ENCODE measurements around the gene ADARB1. TPM values are rescaled to one million over a fixed set of nuclear protein-coding genes. Genes with fewer than 3 reads are reported as not detected.

ADARB1 gene
- polyA plus RNA-seq, 1 of the 3 experiments (the other 2 are of a cell fraction): 7.8 TPM

DNA sequence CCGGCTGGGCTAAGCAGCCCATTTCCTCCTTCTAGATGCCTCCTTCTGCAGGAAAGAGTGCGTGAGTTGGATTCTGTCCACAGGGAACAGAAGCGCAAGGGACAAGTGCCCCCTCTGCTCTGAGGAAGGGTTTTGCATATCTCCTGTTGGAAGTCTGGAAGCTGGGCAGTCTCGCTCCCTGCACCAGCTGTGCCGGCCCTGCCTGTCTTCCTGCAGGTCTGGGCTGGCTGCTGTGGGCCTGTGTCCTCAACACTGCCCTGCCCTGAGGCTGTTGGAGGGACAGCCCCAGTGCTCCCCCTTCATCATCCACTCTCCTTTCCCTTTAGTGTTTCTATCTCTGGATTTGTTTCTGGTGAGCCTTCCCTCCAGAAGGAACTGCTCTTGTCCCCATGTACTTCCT lies 21.8 kb downstream of the ADARB1 start:
- no peaks in the 10 kb centered on the region for H3K9me3 ChIP-seq
- H3K4me3 ChIP-seq (ENCODE audit: low read depth in 2 of 2, low read length in 1 of 2): no peak overlapping the region
- WGBS (ENCODE audit: low lambda C conversion rate): no CpG with 5 or more reads among the region's 5 CpGs
- H3K27ac ChIP-seq (ENCODE audit: low read depth in 2 of 2, low read length in 1 of 2): peak overlapping the region in 1 of 2 experiments; percentile 94; a peak in 2 of 4 replicates
- H3K36me3 ChIP-seq (replicated peaks in 1 of 2; ENCODE audit: control insufficient read depth in 1 of 2, insufficient read depth in 2 of 2, low read length in 1 of 2): no peaks in the 10 kb centered on the region
- H4K20me1 ChIP-seq (ENCODE audit: insufficient read depth): no peaks in the 10 kb centered on the region
- H3F3A ChIP-seq (replicated peaks; ENCODE audit: insufficient read depth): no peaks in the 10 kb centered on the region
- ChIA-PET CTCF (interaction anchor here (0.8 to 8.3 kb wide), 6 partner anchors 17 to 146 kb away, joined by 3 to 78 read pairs (median 5); no protein-coding TSS in a partner anchor), POLR2A (no interaction called here)
- no peak for TF ChIP-seq FOXJ3 (CRISPR knock-in tag; IDR thresholded peaks at IDR 0.05)
- peak; percentile 9; the same call in 1 of the 2 replicates for TF ChIP-seq GATA2 (CRISPR knock-in tag; IDR thresholded peaks at IDR 0.05)
- H3K4me1 ChIP-seq (ENCODE audit: control insufficient read depth in 1 of 2, insufficient read depth in 2 of 2, low read depth in 1 of 2, low read length in 1 of 2): peaks cover 10 to 60% of the 10 kb centered on the region in 2 experiments; a peak in 3 of 4 replicates
- no peak overlapping the region for H3K9ac ChIP-seq
- DNase-seq: peak; percentile 65
- H3K9me2 ChIP-seq: no peaks in the 10 kb centered on the region
- no peak overlapping the region for H2AFZ ChIP-seq (ENCODE audit: low read depth)
- peaks cover 14% of the 10 kb centered on the region for H3K79me2 ChIP-seq (ENCODE audit: insufficient read depth)
- no peaks in the 10 kb centered on the region for H3K27me3 ChIP-seq (ENCODE audit: insufficient read depth)
- H3K4me2 ChIP-seq: no peak overlapping the region

DNA sequence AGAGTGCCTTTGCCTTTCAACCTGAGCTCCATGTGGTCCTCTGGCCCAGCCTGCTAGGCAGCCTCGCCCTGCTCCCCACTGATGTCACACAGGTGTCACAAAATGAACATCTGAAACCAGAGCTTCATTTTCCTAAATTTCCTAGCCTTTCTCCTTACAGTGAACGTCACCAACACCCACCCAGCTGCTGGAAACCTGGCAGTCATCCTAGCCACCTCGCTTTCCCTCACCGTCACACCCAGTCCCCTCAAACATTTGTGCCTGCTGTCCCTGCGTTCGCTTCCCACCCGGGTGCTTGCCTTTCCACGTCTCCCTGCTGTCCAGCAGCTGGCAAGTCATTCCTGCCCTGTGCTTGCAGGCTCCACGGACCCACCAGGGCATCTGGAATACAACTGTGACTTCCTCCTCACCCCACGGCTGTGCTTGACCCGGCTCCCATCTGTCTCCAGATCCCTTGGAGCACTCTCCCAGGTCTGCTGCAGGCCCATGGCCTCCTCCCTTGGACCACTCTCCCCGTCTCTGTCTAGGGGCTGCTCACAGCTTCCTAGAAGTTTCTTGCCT lies 23.5 kb downstream of the ADARB1 start:
- Histone ChIP-seq H3K9me2 (no peaks in the 10 kb centered on the region), H3K79me2 (ENCODE audit: insufficient read depth) (peaks cover 16% of the 10 kb centered on the region), H3K36me3 (replicated peaks in 1 of 2; ENCODE audit: control insufficient read depth in 1 of 2, insufficient read depth in 2 of 2, low read length in 1 of 2) (no peaks in the 10 kb centered on the region), H3K4me1 (ENCODE audit: control insufficient read depth in 1 of 2, insufficient read depth in 2 of 2, low read depth in 1 of 2, low read length in 1 of 2) (peaks cover 16 to 57% of the 10 kb centered on the region in 2 experiments; a peak in 3 of 4 replicates), H3K4me2 (no peak overlapping the region), H3K9ac (no peak overlapping the region), H3K27ac (ENCODE audit: low read depth in 2 of 2, low read length in 1 of 2) (no peak overlapping the region), H3K4me3 (ENCODE audit: low read depth in 2 of 2, low read length in 1 of 2) (no peak overlapping the region), H3F3A (replicated peaks; ENCODE audit: insufficient read depth) (peaks cover 9% of the 10 kb centered on the region), H3K9me3 (no peaks in the 10 kb centered on the region), H4K20me1 (ENCODE audit: insufficient read depth) (no peaks in the 10 kb centered on the region), H2AFZ (ENCODE audit: low read depth) (no peak overlapping the region), H3K27me3 (ENCODE audit: insufficient read depth) (no peaks in the 10 kb centered on the region)
- 87% methylated on average over 12 of the region's 12 CpGs for WGBS (ENCODE audit: low lambda C conversion rate)
- TF ChIP-seq RFX5 (IDR thresholded peaks at IDR 0.05; ENCODE audit: low read length): no peak
- TF ChIP-seq TEAD4 (IDR thresholded peaks at IDR 0.05; ENCODE audit: borderline replicate concordance, insufficient read depth): no peak
- TF ChIP-seq EZH2phosphoT487 (IDR thresholded peaks at IDR 0.05; ENCODE audit: borderline replicate concordance, low read depth): no peak
- TF ChIP-seq, protein P1, sequence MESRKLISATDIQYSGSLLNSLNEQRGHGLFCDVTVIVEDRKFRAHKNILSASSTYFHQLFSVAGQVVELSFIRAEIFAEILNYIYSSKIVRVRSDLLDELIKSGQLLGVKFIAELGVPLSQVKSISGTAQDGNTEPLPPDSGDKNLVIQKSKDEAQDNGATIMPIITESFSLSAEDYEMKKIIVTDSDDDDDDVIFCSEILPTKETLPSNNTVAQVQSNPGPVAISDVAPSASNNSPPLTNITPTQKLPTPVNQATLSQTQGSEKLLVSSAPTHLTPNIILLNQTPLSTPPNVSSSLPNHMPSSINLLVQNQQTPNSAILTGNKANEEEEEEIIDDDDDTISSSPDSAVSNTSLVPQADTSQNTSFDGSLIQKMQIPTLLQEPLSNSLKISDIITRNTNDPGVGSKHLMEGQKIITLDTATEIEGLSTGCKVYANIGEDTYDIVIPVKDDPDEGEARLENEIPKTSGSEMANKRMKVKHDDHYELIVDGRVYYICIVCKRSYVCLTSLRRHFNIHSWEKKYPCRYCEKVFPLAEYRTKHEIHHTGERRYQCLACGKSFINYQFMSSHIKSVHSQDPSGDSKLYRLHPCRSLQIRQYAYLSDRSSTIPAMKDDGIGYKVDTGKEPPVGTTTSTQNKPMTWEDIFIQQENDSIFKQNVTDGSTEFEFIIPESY (IDR thresholded peaks at IDR 0.05; ENCODE audit: borderline replicate concordance, low read depth): no peak
- TF ChIP-seq GATA2 (CRISPR knock-in tag; IDR thresholded peaks at IDR 0.05): no peak
- TF ChIP-seq, protein P2, sequence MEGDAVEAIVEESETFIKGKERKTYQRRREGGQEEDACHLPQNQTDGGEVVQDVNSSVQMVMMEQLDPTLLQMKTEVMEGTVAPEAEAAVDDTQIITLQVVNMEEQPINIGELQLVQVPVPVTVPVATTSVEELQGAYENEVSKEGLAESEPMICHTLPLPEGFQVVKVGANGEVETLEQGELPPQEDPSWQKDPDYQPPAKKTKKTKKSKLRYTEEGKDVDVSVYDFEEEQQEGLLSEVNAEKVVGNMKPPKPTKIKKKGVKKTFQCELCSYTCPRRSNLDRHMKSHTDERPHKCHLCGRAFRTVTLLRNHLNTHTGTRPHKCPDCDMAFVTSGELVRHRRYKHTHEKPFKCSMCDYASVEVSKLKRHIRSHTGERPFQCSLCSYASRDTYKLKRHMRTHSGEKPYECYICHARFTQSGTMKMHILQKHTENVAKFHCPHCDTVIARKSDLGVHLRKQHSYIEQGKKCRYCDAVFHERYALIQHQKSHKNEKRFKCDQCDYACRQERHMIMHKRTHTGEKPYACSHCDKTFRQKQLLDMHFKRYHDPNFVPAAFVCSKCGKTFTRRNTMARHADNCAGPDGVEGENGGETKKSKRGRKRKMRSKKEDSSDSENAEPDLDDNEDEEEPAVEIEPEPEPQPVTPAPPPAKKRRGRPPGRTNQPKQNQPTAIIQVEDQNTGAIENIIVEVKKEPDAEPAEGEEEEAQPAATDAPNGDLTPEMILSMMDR (IDR thresholded peaks at IDR 0.05): no peak
- TF ChIP-seq CHD2 (IDR thresholded peaks at IDR 0.05; ENCODE audit: low read length, partially characterized antibody): no peak
- no peak for TF ChIP-seq GABPA (IDR thresholded peaks at IDR 0.05; ENCODE audit: low read depth)
- TF ChIP-seq MXI1 (IDR thresholded peaks at IDR 0.05; ENCODE audit: low read depth, low read length): no peak
- no peak for TF ChIP-seq YY1 (IDR thresholded peaks at IDR 0.05; ENCODE audit: low read depth)
- TF ChIP-seq RXRA (IDR thresholded peaks at IDR 0.05; ENCODE audit: borderline replicate concordance, low read depth): no peak
- TF ChIP-seq TCF12 (IDR thresholded peaks at IDR 0.05): no peak
- TF ChIP-seq SIN3A (IDR thresholded peaks at IDR 0.05; ENCODE audit: borderline replicate concordance, low read depth, low read length): no peak
- TF ChIP-seq RCOR1 (IDR thresholded peaks at IDR 0.05; ENCODE audit: low read length): no peak
- TF ChIP-seq, protein P3, sequence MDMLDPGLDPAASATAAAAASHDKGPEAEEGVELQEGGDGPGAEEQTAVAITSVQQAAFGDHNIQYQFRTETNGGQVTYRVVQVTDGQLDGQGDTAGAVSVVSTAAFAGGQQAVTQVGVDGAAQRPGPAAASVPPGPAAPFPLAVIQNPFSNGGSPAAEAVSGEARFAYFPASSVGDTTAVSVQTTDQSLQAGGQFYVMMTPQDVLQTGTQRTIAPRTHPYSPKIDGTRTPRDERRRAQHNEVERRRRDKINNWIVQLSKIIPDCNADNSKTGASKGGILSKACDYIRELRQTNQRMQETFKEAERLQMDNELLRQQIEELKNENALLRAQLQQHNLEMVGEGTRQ (IDR thresholded peaks at IDR 0.05; ENCODE audit: borderline replicate concordance, low read depth, low read length): no peak
- TF ChIP-seq SMC3 (IDR thresholded peaks at IDR 0.05; ENCODE audit: low read depth, low read length): no peak
- TF ChIP-seq ELF1 (IDR thresholded peaks at IDR 0.05): no peak
- TF ChIP-seq NRF1 (IDR thresholded peaks at IDR 0.05; ENCODE audit: low read depth, low read length): no peak
- ChIA-PET CTCF (interaction anchor here (0.8 to 8.3 kb wide), 14 partner anchors 10 to 149 kb away, joined by 3 to 78 read pairs (median 5); no protein-coding TSS in a partner anchor), POLR2A (no interaction called here)
- DNase-seq: no peak
